Heart right ventricle (tissue), 16 donors: ENCODE data around the gene MB. TPM values are rescaled to one million over a fixed set of nuclear protein-coding genes. Genes with fewer than 3 reads are reported as not detected.
A peak's percentile ranks its signal among the peaks of the same experiment; 100 is the strongest.

Source experiments
- ATAC-seq, 8 donors: fragments of 200-7000 bp; cut with Tn5 transposase; one replicate each; pipeline ENCODE4 v1.9.1; 2020; ENCODE audit warnings: mild to moderate bottlenecking in 8 of 8, moderate library complexity in 8 of 8, moderate number of reproducible peaks in 1 of 8
- DNase-seq, 2 donors: peaks; one replicate each; pipeline ENCODE4 v3.0.0-alpha.2; 2020
- H3K27ac ChIP-seq, 10 donors: fragments of 200-600 bp; sonication (generic) in 2 of 10; one replicate each; pipeline versions ENCODE4 v1.5.0 to v1.8.0; 2020 to 2022; ENCODE audit warnings: mild to moderate bottlenecking in 3 of 10
- H3K27me3 ChIP-seq, 7 donors: fragments of 200-600 bp; one replicate each; pipeline ENCODE4 v1.8.0; 2021 to 2022; ENCODE audit warnings: mild to moderate bottlenecking in 2 of 7
- H3K36me3 ChIP-seq, 9 donors: fragments of 200-600 bp; sonication (generic) in 1 of 9; one replicate each; pipeline versions ENCODE4 v1.5.0 to v1.8.0; 2020 to 2022; ENCODE audit warnings: mild to moderate bottlenecking in 2 of 9
- H3K4me1 ChIP-seq, 9 donors: fragments of 200-600 bp; sonication (generic) in 1 of 9; one replicate each; pipeline versions ENCODE4 v1.5.0 to v1.8.0; 2020 to 2022; ENCODE audit warnings: mild to moderate bottlenecking in 4 of 9
- H3K4me3 ChIP-seq, 10 donors: fragments of 200-600 bp; sonication (generic) in 2 of 10; one replicate each; pipeline versions ENCODE4 v1.5.0 to v1.8.0; 2020 to 2022; ENCODE audit warnings: mild to moderate bottlenecking in 7 of 10, moderate library complexity in 2 of 10
- H3K9me3 ChIP-seq, 11 donors: fragments of 200-600 bp in 10 of 11; sonication (generic) in 2 of 11; one replicate each; pipeline versions ENCODE4 v1.5.0 to v1.8.0; 2013 to 2022; ENCODE audit warnings: mild to moderate bottlenecking in 2 of 11, control low read depth in 1 of 11, moderate library complexity in 1 of 11
- WGBS, 2 donors: extraction: QIAGEN DNeasy Blood & Tissue Kit; methylation state at CpG; one replicate each; pipeline ENCODE4 v1.1.7; 2013; ENCODE audit warnings: inconsistent platforms in 1 of 2; 5-methylcytosine and 5-hydroxymethylcytosine counted together
- intact Hi-C, 10 donors: fragments of 100-400 bp; cut with DNase I; formaldehyde crosslinking; loops; one replicate each; pipeline versions ENCODE4 v1.11.1 to v1.14.2; 2022
- polyA plus RNA-seq, 2 donors: library from polyadenylated mRNA; stranded (reverse); fragments of 200-250 nt; gene quantifications; one replicate each; pipeline ENCODE4 v1.2.3, GENCODE V29; 2013
- total RNA-seq, 10 donors: library from RNA; stranded (reverse); fragmentation: NEBNext Ultra II Directional in 3 of 10; extraction: Animal tissue kit (Norgen Biotek cat#: 25700) in 3 of 10; gene quantifications; one replicate each; pipeline versions ENCODE4 v1.2.1 to v1.2.4, GENCODE V29; 2021 to 2023
- TF ChIP-seq, protein P1 (sequence below), 9 donors: fragments of 200-600 bp; sonication (generic) in 2 of 9; IDR thresholded peaks; one replicate each; pipeline versions ENCODE4 v1.5.0 to v1.8.0; 2021 to 2022; ENCODE audit warnings: antibody characterized with exemption in 9 of 9, mild to moderate bottlenecking in 5 of 9, moderate library complexity in 1 of 9
- donor health status: Arrhythmogenic right ventricular cardiomyopathy.
- donor health status: ischemic (EF 13 %, LVEDD 7.1; RV severe dilation, severe dysfunction).
- donor health status: healthy with polysubstance abuse.
- donor health status: DM: no; HTN: yes; CAD: no.
- donor health status: DM: no; HTN: no; CAD: no.
- donor health status: ischemic (EF 25% LVEDD 6.9; RV normal size, moderate dysfunction).
- donor health status: ischemic (EF 25% LVEDD 5.7; RV mildly dilated, moderate dysfunction).
- donor health status: healthy.
- donor health status: DM: yes; HTN: yes; CAD: no.
- donor health status: Ischemic cardiomyopathy.
- donor health status: ischemic (EF 35%, LVEDD 5.7; RV mildly dilated, moderate dysfunction).
- donor health status: nonischemic (EF 11% LVEDD 7.7; RV severe dilation, severe dysfunction).
- donor health status: DM: yes; HTN: yes; CAD: no.
- donor health status: PGD.
- donor health status: ischemic (EF 29% LVEDD 5.4; RV normal size, mild dysfunction).
- donor health status: nonischemic (EF 23%, LVEDD 6.1; RV moderate dilation, normal function).

MB gene
- total and polyA plus RNA-seq, 12 donors, result 8,931 to 22,407 (median 13,517) TPM

DNA sequence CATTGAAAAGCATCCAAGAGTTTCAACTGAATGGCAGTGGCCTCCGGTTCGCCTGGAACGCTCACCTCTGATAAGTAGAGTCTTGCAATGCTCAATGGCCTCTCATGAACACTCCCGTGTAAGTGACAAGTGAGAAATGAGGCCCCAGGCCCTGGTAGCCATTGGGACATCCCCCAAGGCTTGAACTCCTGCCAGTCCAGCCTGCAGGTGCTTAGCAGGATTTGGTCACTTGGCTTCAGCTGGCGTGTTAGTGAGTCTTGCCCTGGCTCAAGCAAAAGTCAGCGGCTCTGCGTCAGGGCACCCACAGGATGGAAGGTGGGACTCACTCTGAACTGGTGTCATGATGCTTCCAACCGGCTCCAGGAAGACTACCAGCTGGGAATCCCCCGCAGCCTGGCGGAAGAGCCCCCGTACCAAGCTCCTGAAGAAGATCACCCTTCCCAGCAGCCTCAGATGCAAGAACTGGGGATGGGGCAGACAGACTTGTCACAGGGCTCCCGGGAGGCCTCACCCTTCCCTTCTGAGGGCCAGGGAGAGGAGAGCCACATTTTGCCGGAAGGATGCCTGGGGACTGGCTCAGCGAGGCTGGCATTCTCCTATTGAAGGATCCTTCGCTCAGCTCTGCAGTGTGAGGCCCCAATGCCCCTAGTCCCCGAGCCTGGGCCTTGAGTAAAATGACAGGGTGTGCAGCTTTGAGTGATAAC, 19.3 kb downstream of the MB start:
- TF ChIP-seq, protein P1, sequence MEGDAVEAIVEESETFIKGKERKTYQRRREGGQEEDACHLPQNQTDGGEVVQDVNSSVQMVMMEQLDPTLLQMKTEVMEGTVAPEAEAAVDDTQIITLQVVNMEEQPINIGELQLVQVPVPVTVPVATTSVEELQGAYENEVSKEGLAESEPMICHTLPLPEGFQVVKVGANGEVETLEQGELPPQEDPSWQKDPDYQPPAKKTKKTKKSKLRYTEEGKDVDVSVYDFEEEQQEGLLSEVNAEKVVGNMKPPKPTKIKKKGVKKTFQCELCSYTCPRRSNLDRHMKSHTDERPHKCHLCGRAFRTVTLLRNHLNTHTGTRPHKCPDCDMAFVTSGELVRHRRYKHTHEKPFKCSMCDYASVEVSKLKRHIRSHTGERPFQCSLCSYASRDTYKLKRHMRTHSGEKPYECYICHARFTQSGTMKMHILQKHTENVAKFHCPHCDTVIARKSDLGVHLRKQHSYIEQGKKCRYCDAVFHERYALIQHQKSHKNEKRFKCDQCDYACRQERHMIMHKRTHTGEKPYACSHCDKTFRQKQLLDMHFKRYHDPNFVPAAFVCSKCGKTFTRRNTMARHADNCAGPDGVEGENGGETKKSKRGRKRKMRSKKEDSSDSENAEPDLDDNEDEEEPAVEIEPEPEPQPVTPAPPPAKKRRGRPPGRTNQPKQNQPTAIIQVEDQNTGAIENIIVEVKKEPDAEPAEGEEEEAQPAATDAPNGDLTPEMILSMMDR (IDR thresholded peaks at IDR 0.05), result no peak
- peak overlapping the region in 9 of 10 donors; percentile 10 to 92 (median 77) for H3K27ac ChIP-seq
- no peak overlapping the region for H3K4me3 ChIP-seq
- peaks cover 0 to 6% (median 0%) of the 10 kb centered on the region in 9 donors for H3K36me3 ChIP-seq
- peaks cover 2 to 71% (median 28%) of the 10 kb centered on the region in 9 donors for H3K4me1 ChIP-seq
- 56 to 71% methylated on average over 16 of the region's 16 CpGs for WGBS, 2 donors
- ATAC-seq, result peak in 6 of 8 donors; percentile 11 to 43 (median 18)
- no peaks in the 10 kb centered on the region for H3K27me3 ChIP-seq
- H3K9me3 ChIP-seq, result no peaks in the 10 kb centered on the region
- intact Hi-C loops, result loop anchor here in 1 of 10 donors (1.0 kb wide), 1 partner anchor 11 kb away; no protein-coding TSS in a partner anchor
- peak in 1 of 2 donors; percentile 55 for DNase-seq

DNA sequence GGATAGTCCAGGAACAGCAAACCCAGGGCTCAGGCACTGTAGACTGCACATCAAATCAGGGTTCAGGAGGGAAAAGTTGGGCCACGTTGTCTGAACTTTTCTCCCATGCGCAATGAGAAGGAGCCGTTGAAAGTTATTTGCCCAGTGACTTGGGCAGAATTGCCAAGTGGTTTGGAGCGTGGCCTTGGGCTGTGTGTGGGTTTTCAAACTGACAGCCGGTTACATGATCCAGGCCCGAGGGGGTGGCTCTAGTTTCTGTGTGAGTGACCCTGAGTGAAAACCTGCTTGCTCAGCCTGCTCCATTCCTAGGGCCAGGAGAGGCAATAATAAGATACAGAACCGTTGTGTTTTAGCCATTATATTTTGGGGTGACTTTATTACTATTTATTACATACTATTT, 20.3 kb downstream of the MB start:
- H3K27ac ChIP-seq, result peak overlapping the region in 9 of 10 donors; percentile 20 to 92 (median 77)
- H3K27me3 ChIP-seq, result no peaks in the 10 kb centered on the region
- 37 to 55% methylated on average over 7 of the region's 7 CpGs for WGBS, 2 donors
- H3K9me3 ChIP-seq, result no peaks in the 10 kb centered on the region
- intact Hi-C loops, result loop anchor here in 1 of 10 donors (1.0 kb wide), 1 partner anchor 10 kb away; no protein-coding TSS in a partner anchor
- peaks cover 7 to 78% (median 36%) of the 10 kb centered on the region in 9 donors for H3K4me1 ChIP-seq
- TF ChIP-seq, protein P1 (IDR thresholded peaks at IDR 0.05), result no peak
- ATAC-seq (peak; percentile 39 to 85 (median 78)), DNase-seq (peak; percentile 68 to 79)
- H3K4me3 ChIP-seq, result no peak overlapping the region
- peaks cover 0 to 6% (median 0%) of the 10 kb centered on the region in 9 donors for H3K36me3 ChIP-seq

GRCh38 chr22:35594686-35595085, 22.4 kb downstream of the MB start:
- peaks cover 7 to 85% (median 33%) of the 10 kb centered on the region in 9 donors for H3K4me1 ChIP-seq
- no peaks in the 10 kb centered on the region for H3K9me3 ChIP-seq
- 96 to 100% methylated on average over 5 of the region's 5 CpGs for WGBS, 2 donors
- intact Hi-C loops, result no loop called here
- TF ChIP-seq, protein P1 (IDR thresholded peaks at IDR 0.05), result no peak
- H3K4me3 ChIP-seq, result no peak overlapping the region
- no peak for DNase-seq
- H3K27ac ChIP-seq, result peak overlapping the region in 8 of 10 donors; percentile 15 to 92 (median 76)
- H3K36me3 ChIP-seq, result no peaks in the 10 kb centered on the region
- ATAC-seq, result no peak
- no peaks in the 10 kb centered on the region for H3K27me3 ChIP-seq

GRCh38 chr22:35593891-35594470, 23.1 kb downstream of the MB start:
- Histone ChIP-seq H3K4me1 (peaks cover 7 to 86% (median 35%) of the 10 kb centered on the region in 9 donors), H3K36me3 (no peaks in the 10 kb centered on the region), H3K4me3 (no peak overlapping the region), H3K27me3 (no peaks in the 10 kb centered on the region), H3K9me3 (no peaks in the 10 kb centered on the region), H3K27ac (peak overlapping the region in 9 of 10 donors; percentile 15 to 92 (median 75))
- ATAC-seq (no peak), DNase-seq (no peak)
- 52 to 54% methylated on average over 14 of the region's 14 CpGs for WGBS, 2 donors
- intact Hi-C loops, result no loop called here
- TF ChIP-seq, protein P1 (IDR thresholded peaks at IDR 0.05), result no peak
